HG03354 (cell line): ENCODE data around the gene CACNB4.
A peak's percentile ranks its signal among the peaks of the same experiment; 100 is the strongest.
"Not testable (repeated sequence)": the region's sequence is repeated elsewhere in the genome, so short reads cannot be mapped to it uniquely, and the experiment has no call there.

Source experiments
- ATAC-seq: cut with Tn5 transposase; IDR thresholded peaks from one replicate; pipeline ENCODE4 v1.9.1; 2021; ENCODE audit warnings: mild to moderate bottlenecking; ENCODE audit not compliant: unreplicated experiment, poor library complexity, severe bottlenecking

The CACNB4 gene

GRCh38 chr2:152092095-152092494, 6.7 kb downstream of the CACNB4 start:
- no peak for ATAC-seq

GRCh38 chr2:152090726-152091125, 8.1 kb downstream of the CACNB4 start:
- not testable (repeated sequence) for ATAC-seq

GRCh38 chr2:152089238-152089637, 9.6 kb downstream of the CACNB4 start:
- ATAC-seq, result no peak

GRCh38 chr2:152088006-152088405, 10.8 kb downstream of the CACNB4 start:
- ATAC-seq, result no peak

DNA sequence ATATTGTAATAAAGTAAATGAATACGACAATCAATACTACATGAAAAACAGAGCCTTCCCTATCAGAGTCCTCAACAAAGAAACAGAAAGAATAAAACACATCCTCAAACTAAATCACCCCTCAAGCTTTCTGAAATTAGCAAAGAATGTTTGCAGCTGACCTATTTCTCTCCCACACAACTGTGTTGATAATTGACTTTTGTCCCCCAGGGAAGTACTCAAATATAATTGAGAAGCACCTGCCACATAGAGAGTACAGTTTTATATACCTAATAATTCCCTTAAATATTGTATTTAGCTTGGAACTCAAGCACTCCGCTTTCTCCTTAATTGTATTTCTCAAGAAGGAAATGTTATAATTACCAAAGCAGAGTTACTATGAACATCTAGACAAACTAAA, 12.6 kb downstream of the CACNB4 start:
- no peak for ATAC-seq

GRCh38 chr2:152084076-152084475, 14.8 kb downstream of the CACNB4 start:
- no peak for ATAC-seq

GRCh38 chr2:152083202-152083875, 15.5 kb downstream of the CACNB4 start:
- no peak for ATAC-seq

GRCh38 chr2:152078662-152079061, 20.2 kb downstream of the CACNB4 start:
- ATAC-seq, result peak; percentile 52

DNA sequence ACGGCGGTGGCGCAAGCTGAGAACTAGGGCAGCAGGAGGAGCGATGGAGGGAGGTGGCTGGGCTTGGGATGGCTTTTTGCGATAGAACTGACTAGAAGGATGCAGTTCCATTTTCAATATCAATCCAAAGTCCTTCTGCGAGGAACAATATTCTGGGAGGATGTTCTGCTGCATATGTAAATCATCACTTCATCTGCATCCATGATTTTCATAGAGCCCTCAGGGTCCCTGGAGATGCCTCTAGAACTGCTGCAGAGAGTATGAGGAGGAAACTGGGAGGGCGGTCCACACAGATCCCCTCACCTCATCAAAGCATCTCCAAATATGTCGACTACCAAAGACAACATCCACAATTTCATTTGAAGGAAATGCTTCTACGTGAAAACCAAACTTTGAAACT, 20.8 kb downstream of the CACNB4 start:
- ATAC-seq, result no peak

DNA sequence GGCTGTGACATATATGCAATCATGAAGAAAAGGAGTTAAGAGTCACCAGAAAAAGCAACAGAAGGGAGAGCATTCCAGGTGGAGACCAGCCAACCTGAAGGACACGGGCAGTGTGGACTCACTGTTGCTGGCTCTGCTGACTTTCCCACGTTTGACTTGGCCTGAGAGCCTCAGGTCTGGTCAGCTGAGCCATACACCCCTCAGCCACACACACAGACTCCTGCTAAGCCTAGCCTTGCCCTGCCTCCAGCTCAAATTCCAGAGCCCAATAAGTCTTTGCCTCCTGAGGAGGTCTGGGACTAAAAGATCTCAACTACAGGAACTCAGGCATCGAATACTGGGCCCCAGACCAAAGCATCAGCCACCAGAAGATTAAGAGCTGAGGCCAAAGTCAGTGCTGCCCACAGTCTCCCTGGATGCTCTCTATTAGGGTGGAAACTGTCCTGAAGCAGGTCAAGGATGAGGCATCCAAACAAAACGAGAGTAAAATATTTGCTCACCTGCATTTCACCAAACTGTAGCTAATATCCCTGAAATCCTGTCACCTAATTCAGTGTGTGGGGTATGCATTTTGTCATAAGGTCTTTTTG, 23.3 kb downstream of the CACNB4 start:
- no peak for ATAC-seq

DNA sequence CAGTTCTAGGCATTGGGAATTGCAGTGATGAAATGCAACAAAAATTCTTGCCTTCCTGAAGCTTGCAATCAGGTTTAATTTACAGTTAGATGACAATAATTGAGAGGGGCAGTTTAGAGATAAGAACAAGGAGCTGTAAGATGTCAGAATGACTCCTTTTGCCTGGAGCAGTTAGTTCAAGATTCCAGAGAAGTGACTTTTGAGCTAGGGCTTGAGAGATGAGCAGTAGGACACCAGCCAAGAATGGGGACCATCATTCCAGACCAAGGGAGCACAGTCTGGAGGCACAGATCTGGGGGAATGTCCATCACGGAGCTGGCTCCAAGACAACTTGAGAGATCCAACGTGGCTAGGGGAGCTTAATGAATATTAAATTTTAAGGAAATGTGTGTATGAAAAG, 26.8 kb downstream of the CACNB4 start:
- ATAC-seq, result no peak

GRCh38 chr2:152071518-152071917, 27.3 kb downstream of the CACNB4 start:
- no peak for ATAC-seq

GRCh38 chr2:152071092-152071491, 27.8 kb downstream of the CACNB4 start:
- peak; percentile 69 for ATAC-seq

- ATAC-seq, result no peak
Measured at GRCh38 chr2:152068226-152068625, 30.6 kb downstream of the CACNB4 start.

DNA sequence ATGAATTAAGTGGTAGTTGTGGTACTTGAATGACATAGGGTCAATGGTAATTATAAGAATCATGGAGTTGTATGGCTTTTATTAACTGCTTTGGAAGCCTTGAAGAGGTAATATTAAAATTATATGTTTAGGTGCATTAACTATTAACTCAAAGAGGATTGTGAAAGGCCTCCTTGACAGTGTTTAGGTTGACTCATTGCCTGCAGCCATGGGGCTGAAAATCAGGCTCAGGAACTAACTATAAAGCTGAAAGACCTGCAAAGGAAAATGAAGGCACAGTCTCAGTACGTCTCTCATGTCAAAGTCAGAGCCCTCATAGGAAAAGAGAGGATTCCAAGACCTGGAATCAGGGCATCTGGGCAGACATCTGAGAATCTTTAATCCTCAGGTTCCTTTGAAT, 31.0 kb downstream of the CACNB4 start:
- ATAC-seq, result no peak

GRCh38 chr2:152065945-152066344, 32.9 kb downstream of the CACNB4 start:
- no peak for ATAC-seq

DNA sequence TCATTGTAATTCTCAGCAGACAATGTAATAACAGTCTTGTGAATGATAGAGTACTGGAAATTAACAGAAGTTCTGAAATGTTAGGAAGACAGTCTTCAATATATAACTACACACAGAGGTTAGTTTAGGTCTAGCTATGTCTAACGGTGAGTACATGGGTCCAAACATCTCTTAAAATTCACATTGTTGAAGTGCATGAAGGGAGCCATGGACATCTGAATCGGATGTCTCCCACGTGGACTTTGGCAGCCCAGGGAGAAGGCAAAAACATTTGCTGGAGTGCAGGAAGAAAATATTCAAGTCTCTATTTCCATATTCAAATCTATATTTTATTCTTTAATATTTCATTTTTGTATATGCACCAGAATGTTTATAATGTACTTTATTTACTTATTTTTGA, 34.8 kb downstream of the CACNB4 start:
- no peak for ATAC-seq

DNA sequence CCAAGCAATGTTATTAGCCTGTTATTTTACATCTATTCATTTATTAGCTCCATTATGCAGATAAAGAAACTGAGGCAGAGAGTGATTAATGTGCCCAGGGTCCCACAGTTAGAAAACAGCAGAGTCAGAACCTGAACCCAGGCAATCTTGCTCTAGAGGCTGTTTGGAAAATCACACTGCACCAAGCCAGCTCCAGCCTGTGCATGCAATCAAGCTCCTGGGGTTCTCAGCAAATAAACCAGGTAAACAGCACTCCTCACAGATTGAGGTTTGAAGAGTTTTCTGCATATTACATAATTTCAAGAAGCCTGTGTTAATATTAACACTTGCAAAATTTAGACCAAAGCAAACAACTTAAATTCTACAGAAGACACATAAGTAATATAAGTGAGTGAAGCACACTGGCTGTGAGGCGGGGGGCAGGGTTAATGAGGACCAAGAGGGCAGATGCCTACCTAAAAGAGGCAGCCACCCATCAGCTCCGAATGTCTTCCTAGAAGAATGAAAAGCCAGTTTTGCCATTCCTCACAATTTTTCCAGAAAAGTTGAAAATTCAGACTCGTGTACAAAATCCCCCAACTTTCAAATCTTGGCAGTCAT, 35.4 kb downstream of the CACNB4 start:
- no peak for ATAC-seq

- no peak for ATAC-seq
Measured at GRCh38 chr2:152062125-152063091, 36.4 kb downstream of the CACNB4 start.

DNA sequence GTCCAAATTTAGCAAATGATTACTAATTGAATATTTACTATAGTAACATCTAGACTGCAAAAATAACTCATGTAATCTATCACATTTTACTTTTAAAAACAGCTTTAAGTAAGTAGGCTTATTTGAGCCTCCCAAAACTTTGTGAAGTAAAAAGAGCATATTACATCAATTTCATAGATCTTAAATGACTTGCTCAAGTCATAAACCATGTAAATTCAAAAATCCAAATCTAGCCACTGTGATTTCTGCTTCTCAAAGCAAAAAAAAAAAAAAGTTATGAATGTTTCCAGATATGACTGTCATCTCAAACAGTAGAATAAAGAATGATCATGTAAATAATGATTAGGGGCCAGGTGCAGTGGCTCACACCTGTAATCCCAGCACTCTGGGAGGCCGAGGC, 37.5 kb downstream of the CACNB4 start:
- no peak for ATAC-seq
